H54 (cell line): ENCODE data around the gene CRABP1.
A peak's percentile ranks its signal among the peaks of the same experiment; 100 is the strongest.

Experiments used
- DNase-seq: peaks from one replicate; pipeline ENCODE4 v3.0.0; 2011; ENCODE audit warnings: low spot score, mixed read lengths; ENCODE audit not compliant: insufficient read length
- FAIRE-seq: peaks from 3 replicates; lab custom pipeline; 2011; peaks lifted over from hg19 to GRCh38; lab: Jason Lieb, UNC
- POLR2A ChIP-seq: IDR thresholded peaks from 2 replicates; pipeline ENCODE4 v1.6.1; 2011; ENCODE audit warnings: low read depth, mild to moderate bottlenecking, low read length

The CRABP1 gene

DNA sequence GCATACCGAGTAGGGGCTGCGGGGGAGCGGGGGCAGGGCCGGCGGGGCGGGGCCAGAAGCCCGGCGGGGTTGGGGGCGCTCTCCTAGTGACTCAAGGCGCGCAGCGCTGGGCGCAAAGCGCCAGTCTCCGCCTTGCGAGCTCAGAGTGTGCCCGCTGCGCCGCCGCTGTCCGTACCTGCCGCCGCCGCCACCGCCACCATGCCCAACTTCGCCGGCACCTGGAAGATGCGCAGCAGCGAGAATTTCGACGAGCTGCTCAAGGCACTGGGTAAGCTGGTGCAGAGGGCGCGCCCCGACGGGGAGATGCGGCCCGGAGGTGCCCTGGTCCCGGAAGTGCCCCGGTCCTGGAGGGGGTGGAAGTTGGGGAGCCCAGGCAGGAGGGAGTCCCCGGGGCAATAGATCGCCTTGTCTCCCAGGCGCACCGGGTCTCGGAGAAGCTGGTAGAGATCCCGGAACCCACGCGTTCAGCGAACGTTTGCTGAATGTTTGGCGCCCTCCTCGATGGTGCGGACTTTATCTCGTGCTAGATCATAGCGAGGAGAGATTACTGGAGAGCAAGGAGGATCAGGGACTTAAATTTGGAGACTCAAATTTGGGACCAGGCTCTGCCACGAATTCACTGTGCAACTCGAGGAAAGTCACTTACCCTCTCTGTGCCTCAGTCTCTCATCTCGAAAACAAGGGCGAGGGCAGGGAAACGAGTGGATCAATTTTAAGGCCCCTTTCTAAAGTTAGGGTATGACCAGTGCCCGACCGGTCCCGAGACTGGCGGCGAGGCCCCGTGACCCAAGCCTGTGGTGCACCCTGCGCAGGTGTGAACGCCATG, at the start of gene CRABP1:
Gene CRABP1 (plus strand): TSS at position 123 of the 826 bp plus-strand sequence. CDS start 76 bp downstream, at position 199.
- no peak for TF ChIP-seq POLR2A
- DNase-seq (no peak), FAIRE-seq (no peak)

DNA sequence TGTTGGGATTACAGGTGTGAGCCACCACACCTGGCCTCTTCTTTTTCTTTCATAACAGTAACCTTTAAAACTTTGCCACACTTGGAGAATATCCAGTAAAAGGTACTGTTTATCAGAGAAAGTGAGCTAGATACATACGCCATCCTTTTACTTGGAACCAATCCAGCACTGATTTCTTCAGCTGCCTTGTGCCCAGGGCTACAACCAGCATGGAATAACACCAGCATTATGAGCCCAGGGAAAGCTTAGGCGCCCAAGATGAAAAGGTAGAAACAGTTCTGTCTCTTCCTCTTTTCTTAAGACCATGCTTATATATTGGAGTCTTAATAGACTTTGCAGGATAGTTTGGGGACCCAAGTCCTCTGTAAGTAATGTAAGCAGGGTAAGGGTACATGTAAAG, 49.1 kb upstream of the CRABP1 start:
- FAIRE-seq, result no peak
- no peak for TF ChIP-seq POLR2A
- no peak for DNase-seq

DNA sequence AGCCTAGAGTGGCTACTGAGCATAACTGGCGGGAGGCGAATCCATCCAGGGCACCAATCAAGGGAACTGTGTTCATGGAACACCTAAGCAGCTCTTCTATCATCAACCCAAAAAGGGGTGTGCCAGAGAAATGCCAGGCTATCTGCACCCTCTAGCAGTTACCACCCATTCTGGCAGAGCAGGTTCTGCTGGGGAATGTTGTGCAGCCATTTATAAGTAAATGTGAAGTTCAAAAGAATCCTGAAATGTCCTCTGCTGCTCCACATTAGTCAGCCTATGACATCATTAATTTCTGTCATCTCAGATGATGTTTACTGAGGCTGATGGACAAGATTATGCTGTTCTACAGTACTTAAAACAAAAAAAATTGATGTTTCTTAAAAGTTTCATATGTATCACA, 48.5 kb upstream of the CRABP1 start:
- TF ChIP-seq POLR2A, result no peak
- FAIRE-seq (no peak), DNase-seq (no peak)

DNA sequence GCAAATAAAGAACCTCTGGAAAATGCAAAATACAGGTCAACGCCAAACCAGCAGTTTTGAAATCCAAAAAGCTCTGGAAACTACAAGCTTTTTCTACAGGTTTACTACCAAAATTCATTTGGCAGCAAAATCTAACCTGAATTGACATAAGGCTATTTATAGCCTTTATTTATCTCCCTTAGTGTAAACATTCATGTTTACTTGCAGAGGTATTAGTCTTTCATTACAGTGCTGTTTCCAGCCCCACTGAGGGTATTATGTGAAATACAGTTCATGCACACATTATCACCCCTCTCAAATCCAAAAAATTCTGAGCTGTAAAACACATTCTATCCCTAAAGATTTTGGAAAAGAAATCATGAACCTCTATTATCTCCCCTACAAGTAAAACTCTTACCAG, 47.9 kb upstream of the CRABP1 start:
- DNase-seq (no peak), FAIRE-seq (no peak)
- TF ChIP-seq POLR2A, result no peak

DNA sequence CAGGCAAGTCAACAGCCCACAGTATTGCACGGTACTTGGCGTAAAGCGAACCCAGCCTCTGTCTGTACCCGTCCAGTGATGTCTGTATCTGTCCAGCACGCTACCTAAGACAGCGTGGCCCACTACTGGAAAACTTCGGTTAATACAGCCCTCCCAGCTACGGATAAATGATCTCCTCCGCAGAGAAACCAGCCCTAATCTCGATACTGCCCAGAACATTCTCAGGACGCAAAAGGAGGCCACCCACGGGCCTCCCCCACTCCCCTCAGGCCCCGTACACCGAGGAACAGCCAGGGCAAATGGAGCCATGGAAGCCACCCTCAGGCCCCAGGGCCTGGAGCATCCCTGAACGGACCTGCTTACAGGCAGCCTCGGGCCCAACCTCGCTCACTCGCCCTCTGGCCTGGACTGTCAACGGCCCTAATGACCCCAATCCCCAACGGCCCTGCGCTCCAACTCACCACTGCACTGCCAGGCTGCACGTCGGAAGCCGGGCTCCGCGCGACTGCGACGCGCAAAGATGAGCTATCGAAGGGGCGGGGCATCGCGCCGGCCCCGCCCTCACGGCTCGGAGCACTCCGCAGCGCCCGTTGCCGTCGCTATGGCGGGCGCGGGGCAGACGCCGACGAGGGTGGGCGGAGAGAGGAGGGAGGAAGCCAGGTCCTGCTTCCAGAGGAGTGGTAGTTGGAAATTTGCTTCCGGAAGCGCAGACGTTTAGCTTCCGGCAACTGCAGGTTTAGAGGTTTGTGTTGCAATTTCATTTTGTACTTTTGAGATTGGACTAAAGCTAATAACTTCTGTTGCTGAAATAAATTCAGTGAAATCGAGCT, 40.8 kb upstream of the CRABP1 start, which contains the start of gene SKIC8:
Gene SKIC8 (minus strand): TSS at position 509 of the 830 bp plus-strand sequence. CDS start 3,923 bp downstream, outside the sequence.
- TF ChIP-seq POLR2A, result peak; percentile 97
- DNase-seq (peak; percentile 67), FAIRE-seq (peak; percentile 38)

DNA sequence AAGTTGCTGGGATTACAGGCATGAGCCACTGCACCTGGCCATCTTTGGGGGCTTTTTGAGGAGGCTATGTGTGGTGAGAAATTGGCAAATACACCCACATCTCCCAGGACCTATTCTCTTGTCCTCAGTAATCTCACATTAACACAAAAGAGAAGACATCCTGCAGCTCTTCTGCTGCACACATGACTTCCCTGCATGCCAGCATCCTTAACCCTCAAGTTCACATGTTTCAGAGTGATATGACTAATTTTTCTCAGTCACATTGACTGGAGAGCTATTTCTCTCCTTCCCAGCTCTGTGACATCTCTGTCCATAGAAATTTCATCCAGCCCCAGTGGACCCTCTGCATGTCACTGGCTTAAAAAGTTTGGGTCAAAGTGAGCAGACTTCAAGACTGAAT, 38.8 kb upstream of the CRABP1 start:
- FAIRE-seq (no peak), DNase-seq (no peak)
- TF ChIP-seq POLR2A, result no peak

DNA sequence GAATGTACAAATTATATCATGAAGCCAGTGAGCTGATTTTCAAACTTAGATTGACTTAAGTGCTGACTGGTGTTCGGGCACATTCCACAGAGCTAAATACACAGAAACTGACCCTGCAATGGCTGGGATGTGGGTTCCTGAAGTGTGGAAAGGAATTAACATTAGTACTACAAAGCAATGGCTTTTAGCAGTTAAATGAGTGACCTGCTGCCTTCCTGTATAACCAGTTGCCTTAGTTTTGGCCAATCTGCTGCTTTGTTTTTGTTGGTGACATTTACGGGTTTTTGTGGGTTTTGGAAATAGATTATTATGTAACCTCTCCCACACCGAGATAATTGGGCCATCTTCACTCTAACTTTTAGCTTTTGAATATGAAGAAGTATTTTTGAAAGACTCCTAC, 38.3 kb upstream of the CRABP1 start:
- DNase-seq (no peak), FAIRE-seq (no peak)
- TF ChIP-seq POLR2A, result no peak

DNA sequence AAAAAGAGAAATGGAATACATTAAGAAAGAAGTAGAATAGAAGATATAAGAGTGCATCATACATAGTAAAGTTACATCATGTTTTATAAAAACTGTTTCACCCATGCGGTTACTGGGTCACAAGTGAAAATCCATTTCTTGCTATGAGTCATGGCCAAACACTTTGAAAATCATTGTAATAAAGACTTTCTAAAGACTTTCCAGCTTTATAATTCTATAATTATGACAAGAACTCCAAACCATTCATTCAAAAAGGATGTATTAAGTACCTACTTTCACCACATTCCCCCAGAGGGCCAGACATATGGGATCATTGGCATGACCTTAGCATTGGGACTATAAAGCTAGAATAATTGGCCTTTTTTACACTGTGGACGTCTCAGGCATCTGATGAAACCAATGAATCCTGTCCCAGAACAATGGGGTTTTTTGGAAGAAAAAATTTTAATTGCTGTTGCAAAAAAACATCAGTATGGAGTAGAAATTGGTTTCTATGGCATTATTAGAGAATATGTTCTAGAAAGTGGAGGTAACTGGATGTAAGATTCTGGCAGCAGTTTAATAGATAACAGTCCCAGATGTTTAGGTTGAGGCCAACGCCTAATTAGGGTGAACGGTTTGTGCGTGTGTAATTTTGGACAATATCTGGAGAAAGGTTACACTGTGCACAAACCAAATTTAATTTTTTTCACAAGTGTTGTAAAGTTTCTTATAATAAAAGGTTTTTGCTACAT, 37.4 kb upstream of the CRABP1 start:
- TF ChIP-seq POLR2A, result no peak
- no peak for FAIRE-seq
- no peak for DNase-seq

DNA sequence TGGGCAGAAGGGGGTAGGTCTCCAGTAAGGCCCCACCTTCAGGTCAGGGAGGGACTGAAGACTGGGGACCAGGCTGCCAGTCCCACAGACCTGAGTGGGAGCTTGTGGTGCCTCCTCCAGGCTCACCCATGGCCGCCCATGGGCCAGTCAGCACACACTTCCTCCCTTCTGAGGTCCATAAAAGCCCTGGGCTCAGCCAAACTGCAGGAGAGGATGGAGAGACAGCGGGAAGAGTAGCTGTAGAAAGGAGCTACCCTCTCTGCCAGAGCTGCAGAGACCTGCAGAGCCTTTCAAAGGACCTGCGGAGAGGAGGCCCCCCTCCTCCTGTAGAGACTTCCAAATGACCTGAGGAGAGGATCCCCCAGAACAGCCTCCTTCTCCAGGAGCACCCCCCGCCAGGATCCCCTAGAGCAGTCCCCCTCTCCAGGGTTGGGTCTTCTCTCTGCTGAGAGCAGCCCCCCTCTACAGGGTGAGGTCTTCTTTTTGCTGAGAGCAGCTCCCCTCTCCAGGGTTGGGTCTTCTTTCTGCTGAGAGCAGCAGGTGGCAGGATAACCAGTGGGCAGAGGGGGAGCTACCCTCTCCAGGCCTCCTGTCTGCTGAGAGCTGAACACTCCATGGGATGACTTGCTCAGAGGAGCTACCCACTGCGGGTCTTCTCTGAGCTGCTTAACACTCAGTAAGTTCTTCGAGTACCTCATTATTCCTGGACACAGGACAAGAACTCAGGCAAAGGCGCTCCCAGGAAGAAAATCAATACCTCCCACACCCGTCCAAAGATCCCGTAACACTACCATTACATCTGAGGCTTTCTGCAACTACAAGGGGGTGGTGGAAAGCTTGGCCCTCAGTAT, 35.7 kb upstream of the CRABP1 start:
- FAIRE-seq (no peak), DNase-seq (no peak)
- no peak for TF ChIP-seq POLR2A

DNA sequence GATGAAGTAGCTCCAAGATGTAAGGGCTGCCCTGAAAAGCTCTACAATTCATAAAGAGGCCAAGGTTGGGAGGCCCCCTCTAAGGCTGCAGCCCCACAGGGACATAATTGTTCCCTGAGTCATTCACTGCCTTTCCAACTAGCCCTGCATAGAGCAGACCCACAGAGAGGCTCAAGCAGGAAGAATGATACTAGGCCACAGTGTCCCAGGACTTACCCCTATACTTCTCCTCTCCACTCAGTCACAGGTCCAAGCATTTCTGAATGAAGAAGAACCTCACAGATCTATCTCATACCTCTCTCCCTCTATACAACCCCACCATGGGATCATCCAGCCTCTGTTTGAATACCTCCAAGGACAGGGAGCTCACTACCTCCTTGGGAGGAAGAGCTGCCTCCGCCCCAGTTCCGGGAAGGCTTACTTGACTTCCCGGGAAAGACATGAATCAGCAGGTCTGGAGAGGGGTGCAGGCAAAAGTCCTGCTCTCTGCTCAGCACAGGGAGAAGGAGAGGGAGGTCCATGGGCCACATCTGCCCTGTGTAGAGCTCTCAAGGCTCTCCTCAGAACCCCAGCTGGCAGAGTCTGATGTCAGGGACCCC, 33.9 kb upstream of the CRABP1 start:
- DNase-seq, result no peak
- TF ChIP-seq POLR2A, result no peak

DNA sequence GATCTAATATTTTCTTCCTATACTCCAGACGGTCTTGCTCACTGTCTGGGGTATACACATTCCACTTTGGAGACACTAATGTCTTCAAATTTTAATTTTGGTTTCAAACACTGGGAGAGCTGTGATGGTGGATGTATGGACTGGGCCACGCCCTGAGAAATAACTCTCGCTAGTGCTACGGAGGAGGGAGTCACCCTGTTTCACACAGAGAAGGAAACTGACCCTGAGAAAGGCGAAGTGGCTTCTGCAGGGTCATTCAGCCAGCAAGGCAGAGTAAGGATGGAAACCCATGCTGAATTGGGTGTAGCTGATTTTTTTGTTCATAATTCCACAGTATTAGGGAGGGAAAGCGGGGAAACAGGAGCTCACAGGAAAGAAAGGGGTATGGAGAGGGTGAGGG, 32.2 kb upstream of the CRABP1 start:
- DNase-seq (no peak), FAIRE-seq (no peak)
- no peak for TF ChIP-seq POLR2A

More for the DNA sequence above, 33.9 kb upstream of the CRABP1 start:
- FAIRE-seq, result no peak

DNA sequence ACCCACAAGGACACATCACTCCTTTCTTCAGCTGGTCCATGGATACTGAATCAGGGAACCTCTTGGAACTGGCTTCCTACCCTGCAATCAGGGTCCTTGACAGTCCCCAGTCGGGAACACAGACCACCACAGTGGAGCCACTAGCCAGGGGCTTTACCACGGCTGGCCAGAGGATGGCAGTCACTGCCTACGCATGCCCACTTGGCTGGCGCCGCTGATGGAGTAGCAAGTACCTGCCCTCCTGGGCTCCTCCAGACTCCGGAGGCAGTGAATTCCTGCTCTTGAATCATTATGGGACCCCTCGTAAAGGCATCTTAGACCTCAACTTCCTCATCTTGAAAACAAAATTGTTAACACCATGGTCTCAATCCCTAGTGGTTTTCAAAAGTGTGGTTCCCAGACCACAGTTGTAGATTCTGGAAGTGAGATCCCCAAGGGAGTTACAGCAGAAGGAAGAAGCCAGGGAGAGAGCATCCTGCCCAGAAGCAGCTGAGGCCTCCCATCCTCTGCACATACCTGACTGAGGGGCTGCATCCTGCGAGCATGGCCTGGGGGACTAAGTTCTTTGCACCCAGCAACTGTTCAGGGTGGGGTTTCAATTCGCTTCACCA, 31.6 kb upstream of the CRABP1 start:
- DNase-seq, result no peak
- TF ChIP-seq POLR2A, result no peak
- no peak for FAIRE-seq

DNA sequence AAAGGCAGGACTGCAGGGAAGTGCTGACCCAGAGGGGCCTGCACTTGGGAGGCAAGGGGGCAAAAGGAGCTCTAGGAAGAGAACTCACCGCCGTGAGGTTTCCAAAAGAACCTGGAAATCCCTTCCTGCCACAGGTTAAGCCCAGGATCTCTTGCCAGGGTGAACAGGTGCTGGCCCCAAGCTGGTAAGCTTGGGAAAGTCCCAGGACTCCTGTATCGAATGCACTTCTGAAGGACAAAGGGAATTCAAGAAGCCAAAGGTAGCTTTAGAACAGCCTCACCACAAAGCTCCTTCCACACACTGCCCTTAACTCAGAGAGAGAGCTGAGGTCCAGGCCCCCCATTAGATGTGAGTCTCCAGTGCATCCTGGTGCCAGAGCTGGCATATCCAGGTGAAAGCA, 28.9 kb upstream of the CRABP1 start:
- no peak for DNase-seq
- no peak for FAIRE-seq
- no peak for TF ChIP-seq POLR2A
